Cardiac muscle cell (in vitro differentiated cells and primary cell): ENCODE data around the gene VPS51. TPM values are rescaled to one million over a fixed set of nuclear protein-coding genes. Genes with fewer than 3 reads are reported as not detected.

Experiments used
- DNase-seq, 2 donors: peaks; one replicate each; pipeline versions ENCODE4 v3.0.0 to v3.0.0-alpha.2; 2010 to 2017; ENCODE audit warnings: low read depth in 1 of 2, low spot score in 1 of 2
- H3K27ac ChIP-seq: fragments of 200-600 bp; sonication (generic); 2 replicates; pipeline ENCODE4 v1.5.1; 2016
- H3K27me3 ChIP-seq: fragments of 200-600 bp; sonication (generic); 2 replicates; pipeline ENCODE4 v1.6.0; 2016; ENCODE audit warnings: control low read depth
- H3K36me3 ChIP-seq: fragments of 200-600 bp; sonication (generic); 2 replicates; pipeline ENCODE4 v1.5.1; 2016; ENCODE audit warnings: control low read depth
- H3K4me1 ChIP-seq: fragments of 200-600 bp; sonication (generic); 2 replicates; pipeline ENCODE4 v1.8.1; 2017; ENCODE audit warnings: low read depth, mild to moderate bottlenecking, mixed run types
- H3K4me3 ChIP-seq: fragments of 200-600 bp; sonication (generic); 2 replicates; pipeline ENCODE4 v1.5.1; 2016; ENCODE audit warnings: mild to moderate bottlenecking
- H3K9me3 ChIP-seq: fragments of 200-600 bp; sonication (generic); 2 replicates; pipeline ENCODE4 v1.5.1; 2017; ENCODE audit warnings: low read depth, mild to moderate bottlenecking, control low read depth
- polyA plus RNA-seq: library from polyadenylated mRNA; unstranded; fragments of >200 nt; fragmentation: Nextera tagmentation; extraction: Ambion mirVana; gene quantifications from 2 replicates; pipeline ENCODE4 v1.2.1, GENCODE V29; 2016
- total RNA-seq: library from RNA; depleted of rRNA; stranded (reverse); fragments of >200 nt; gene quantifications from 2 replicates; pipeline ENCODE4 v1.2.3, GENCODE V29; 2016
- TF ChIP-seq, protein P1 (sequence below): IDR thresholded peaks from 2 replicates; pipeline ENCODE4 v1.5.1; 2012; ENCODE audit warnings: low read depth, mild to moderate bottlenecking, low read length

Gene VPS51
- total and polyA plus RNA-seq, 2 experiments from 2014 or later = 77.9 to 755 TPM

DNA sequence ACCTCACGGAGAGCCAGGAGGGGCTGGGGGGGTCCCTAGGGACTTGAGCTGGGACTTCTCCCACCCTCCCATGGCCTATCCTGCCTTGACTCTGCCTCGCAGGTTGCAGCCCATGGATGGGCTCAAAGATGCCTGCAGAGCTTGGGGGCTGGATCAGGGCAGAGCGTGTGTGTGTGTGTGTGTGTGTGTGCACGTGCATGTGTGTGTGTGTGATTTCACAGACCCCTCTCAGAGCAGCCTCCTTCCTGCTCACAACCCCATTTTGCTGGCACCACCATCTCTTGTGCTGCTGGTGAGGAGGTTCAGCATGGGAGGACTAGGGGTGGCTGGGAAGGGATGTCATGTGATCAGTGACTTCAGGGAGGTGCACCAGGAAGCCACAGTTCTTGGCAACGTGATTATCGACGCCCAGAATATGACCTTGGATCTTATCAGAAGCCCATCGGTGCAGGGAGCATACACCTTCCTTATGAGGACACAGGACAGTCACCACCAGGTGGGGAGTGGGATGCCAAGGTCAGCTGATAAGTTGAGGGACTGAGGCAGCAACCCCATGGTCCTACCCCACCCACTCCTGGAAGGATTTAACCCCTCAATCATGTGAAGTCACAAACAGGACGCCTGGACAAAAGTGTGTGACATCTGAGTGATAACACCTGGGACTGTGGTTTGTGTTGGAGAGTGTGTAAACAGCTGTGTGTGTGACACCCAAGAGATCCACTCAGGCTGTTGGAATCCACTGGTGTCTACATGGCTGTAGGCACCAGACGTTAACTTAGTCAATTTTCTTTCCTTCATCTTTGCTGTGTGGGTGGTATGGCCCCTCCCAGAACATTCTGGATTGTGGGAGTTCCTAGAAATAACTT, 35.8 kb upstream of the VPS51 start:
- Histone ChIP-seq H3K27ac (no peak overlapping the region), H3K4me1 (no peaks in the 10 kb centered on the region), H3K27me3 (no peaks in the 10 kb centered on the region), H3K36me3 (no peaks in the 10 kb centered on the region), H3K9me3 (no peaks in the 10 kb centered on the region), H3K4me3 (no peak overlapping the region)
- DNase-seq = peak in 1 of 2 donors; percentile 9
- TF ChIP-seq, protein P1, sequence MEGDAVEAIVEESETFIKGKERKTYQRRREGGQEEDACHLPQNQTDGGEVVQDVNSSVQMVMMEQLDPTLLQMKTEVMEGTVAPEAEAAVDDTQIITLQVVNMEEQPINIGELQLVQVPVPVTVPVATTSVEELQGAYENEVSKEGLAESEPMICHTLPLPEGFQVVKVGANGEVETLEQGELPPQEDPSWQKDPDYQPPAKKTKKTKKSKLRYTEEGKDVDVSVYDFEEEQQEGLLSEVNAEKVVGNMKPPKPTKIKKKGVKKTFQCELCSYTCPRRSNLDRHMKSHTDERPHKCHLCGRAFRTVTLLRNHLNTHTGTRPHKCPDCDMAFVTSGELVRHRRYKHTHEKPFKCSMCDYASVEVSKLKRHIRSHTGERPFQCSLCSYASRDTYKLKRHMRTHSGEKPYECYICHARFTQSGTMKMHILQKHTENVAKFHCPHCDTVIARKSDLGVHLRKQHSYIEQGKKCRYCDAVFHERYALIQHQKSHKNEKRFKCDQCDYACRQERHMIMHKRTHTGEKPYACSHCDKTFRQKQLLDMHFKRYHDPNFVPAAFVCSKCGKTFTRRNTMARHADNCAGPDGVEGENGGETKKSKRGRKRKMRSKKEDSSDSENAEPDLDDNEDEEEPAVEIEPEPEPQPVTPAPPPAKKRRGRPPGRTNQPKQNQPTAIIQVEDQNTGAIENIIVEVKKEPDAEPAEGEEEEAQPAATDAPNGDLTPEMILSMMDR = no peak

DNA sequence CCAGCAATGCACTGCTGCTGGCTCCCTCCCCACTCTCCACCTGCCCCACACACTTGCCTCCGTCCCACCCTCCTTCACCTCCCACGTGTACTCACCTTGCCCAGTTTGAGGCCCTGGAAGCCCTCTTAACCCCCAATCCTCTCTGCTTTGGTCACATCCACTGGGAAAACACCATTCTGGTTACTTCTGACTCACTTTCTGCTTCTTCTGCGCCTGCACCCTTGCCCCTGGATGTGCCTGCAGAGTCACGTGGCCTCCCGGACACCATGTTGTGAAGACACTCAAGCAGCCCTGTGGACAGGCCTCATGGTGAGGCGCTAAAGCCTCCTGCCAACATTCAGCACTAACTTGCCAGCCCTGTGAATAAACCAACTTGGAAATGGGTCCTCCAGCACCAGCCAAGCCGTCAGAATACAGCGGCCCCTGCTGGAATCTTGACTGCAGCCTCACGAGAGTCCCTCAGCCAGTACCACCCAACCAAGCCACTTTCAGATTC, 35.1 kb upstream of the VPS51 start:
- peak; percentile 33 to 51 for DNase-seq
- no peak overlapping the region for H3K4me3 ChIP-seq
- no peaks in the 10 kb centered on the region for H3K27me3 ChIP-seq
- TF ChIP-seq, protein P1 = peak; percentile 46
- no peaks in the 10 kb centered on the region for H3K9me3 ChIP-seq
- no peaks in the 10 kb centered on the region for H3K36me3 ChIP-seq
- H3K27ac ChIP-seq = no peak overlapping the region
- peaks cover 6% of the 10 kb centered on the region for H3K4me1 ChIP-seq

DNA sequence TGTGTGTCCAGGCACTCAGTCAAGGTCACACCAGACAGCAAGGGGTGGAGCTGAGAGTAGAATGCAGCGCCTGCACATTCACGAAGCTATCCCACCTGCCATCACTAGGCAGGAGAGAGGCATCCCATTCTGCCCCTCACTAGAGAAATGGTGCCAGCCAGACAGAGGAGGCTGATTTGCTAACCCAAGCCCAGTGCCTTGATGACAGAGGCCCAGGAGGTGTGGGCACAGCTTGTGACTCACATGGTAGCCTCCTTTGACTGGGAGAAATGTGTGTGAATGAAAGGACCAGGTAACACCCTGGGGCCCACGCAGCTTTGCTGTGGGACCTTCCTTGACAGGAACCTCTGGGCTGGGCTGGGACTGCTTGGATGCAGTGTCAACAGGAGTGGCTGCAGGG, 32.5 kb upstream of the VPS51 start:
- H3K4me3 ChIP-seq = no peak overlapping the region
- H3K27ac ChIP-seq = no peak overlapping the region
- peaks cover 22% of the 10 kb centered on the region for H3K4me1 ChIP-seq
- H3K9me3 ChIP-seq = no peaks in the 10 kb centered on the region
- H3K36me3 ChIP-seq = no peaks in the 10 kb centered on the region
- no peak for DNase-seq
- TF ChIP-seq, protein P1 = no peak
- no peaks in the 10 kb centered on the region for H3K27me3 ChIP-seq

DNA sequence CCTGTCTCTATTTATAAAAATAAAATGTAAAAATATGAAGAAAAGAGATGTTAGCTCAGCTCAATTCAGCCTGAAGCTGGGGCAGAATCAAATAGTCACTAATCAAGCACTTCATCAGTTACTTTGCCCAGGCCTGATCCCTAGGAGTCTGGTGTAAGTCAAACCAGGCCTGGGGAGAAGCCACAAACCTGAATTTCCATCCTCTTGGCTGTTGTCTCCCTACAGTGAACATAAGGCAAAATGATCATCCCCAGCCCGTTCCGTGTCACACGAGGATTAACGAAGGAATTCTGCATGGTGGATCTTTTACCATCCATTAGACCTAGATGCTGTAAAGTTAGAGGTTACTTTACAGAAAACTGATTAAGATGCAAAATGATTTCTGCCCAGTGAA, 31.2 kb upstream of the VPS51 start:
- TF ChIP-seq, protein P1 = no peak
- H3K9me3 ChIP-seq = no peaks in the 10 kb centered on the region
- H3K27ac ChIP-seq = no peak overlapping the region
- H3K36me3 ChIP-seq = no peaks in the 10 kb centered on the region
- DNase-seq = no peak
- no peaks in the 10 kb centered on the region for H3K27me3 ChIP-seq
- no peak overlapping the region for H3K4me3 ChIP-seq
- H3K4me1 ChIP-seq = peaks cover 24% of the 10 kb centered on the region

DNA sequence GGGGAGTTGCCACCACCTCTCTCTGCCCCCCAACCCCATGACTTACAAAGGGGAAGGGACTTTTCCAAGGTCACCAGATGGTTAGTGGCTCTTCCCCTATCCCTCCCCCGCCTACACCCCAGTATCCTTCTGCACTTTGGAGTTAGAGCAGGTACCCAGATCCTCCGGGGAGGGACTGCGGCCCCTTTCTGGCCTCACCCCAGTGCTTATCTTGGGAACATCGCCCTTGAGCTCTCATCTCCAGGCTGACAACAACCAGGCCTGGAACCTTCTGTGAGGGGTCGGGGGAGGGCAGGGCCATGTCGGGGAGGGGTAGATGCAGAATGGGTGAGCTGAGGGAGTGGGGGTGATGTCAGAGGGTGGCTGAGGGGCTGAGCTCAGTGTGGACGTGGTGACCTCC, 30.2 kb upstream of the VPS51 start:
- TF ChIP-seq, protein P1 = no peak
- H3K4me1 ChIP-seq = peaks cover 24% of the 10 kb centered on the region
- H3K4me3 ChIP-seq = no peak overlapping the region
- no peaks in the 10 kb centered on the region for H3K36me3 ChIP-seq
- DNase-seq = peak in 1 of 2 donors; percentile 26
- H3K9me3 ChIP-seq = no peaks in the 10 kb centered on the region
- no peaks in the 10 kb centered on the region for H3K27me3 ChIP-seq
- peak overlapping the region; percentile 80 for H3K27ac ChIP-seq
